ENCODE data around the gene TNFRSF6B. TPM values are rescaled to one million over a fixed set of nuclear protein-coding genes. Genes with fewer than 3 reads are reported as not detected.

Gene TNFRSF6B
- total and polyA plus RNA-seq, 2 donors (not counting 3 experiments of a cell fraction or from before 2014, with no cell fraction given), result 0.69 to 11.3 TPM

GRCh38 chr20:63745961-63746731, 49.7 kb downstream of the TNFRSF6B start:
- H4K20me1 ChIP-seq (replicated peaks; ENCODE audit: control insufficient read depth, extremely low read depth, insufficient read depth, low read length), result no peaks in the 10 kb centered on the region
- no peaks in the 10 kb centered on the region for H3K27me3 ChIP-seq (ENCODE audit: control insufficient read depth in 2 of 2, insufficient read depth in 2 of 2, low read length in 2 of 2)
- no peak for TF ChIP-seq GATA2 (IDR thresholded peaks at IDR 0.05; ENCODE audit: insufficient read depth, insufficient read length, low read depth, low read length)
- no peak for TF ChIP-seq MYC (IDR thresholded peaks at IDR 0.05; ENCODE audit: low read depth, low read length)
- no peak for TF ChIP-seq POLR2AphosphoS5 (IDR thresholded peaks at IDR 0.05; ENCODE audit: insufficient read depth, low read depth, low read length)
- no peak for TF ChIP-seq JUN (IDR thresholded peaks at IDR 0.05; ENCODE audit: borderline replicate concordance, insufficient read depth, insufficient read length, low read depth)
- TF ChIP-seq POLR2A (IDR thresholded peaks at IDR 0.05; ENCODE audit: low read depth, low read length), result no peak
- TF ChIP-seq, protein P1, sequence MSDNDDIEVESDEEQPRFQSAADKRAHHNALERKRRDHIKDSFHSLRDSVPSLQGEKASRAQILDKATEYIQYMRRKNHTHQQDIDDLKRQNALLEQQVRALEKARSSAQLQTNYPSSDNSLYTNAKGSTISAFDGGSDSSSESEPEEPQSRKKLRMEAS (IDR thresholded peaks at IDR 0.05; ENCODE audit: insufficient read depth, insufficient read length), result no peak
- TF ChIP-seq FOS (IDR thresholded peaks at IDR 0.05; ENCODE audit: borderline replicate concordance, insufficient read depth, low read length), result no peak
- no peak for TF ChIP-seq CTCF (IDR thresholded peaks at IDR 0.05; ENCODE audit: extremely low read depth in 1 of 2, insufficient read depth in 1 of 2, low read depth in 1 of 2, low read length in 2 of 2)
- no peak for TF ChIP-seq EZH2 (IDR thresholded peaks at IDR 0.05; ENCODE audit: borderline replicate concordance, low read depth, low read length, severe bottlenecking)
- H3K9me3 ChIP-seq (replicated peaks; ENCODE audit: control insufficient read depth, insufficient read depth, low read length), result no peaks in the 10 kb centered on the region
- ChIA-PET CTCF (interaction anchor here (1.2 kb wide), 1 partner anchor 112 kb away, joined by 4 read pairs; no protein-coding TSS in a partner anchor), POLR2A (no interaction called here)
- DNase-seq (ENCODE audit: low read depth, low spot score) (no peak), FAIRE-seq (no peak)
- no peaks in the 10 kb centered on the region for H3K9me1 ChIP-seq (replicated peaks; ENCODE audit: control insufficient read depth, extremely low read depth, insufficient read depth, low read length)
- no peaks in the 10 kb centered on the region for H3K79me2 ChIP-seq (ENCODE audit: control insufficient read depth, insufficient read depth, low read length)
- dilution Hi-C loops (cut with MboI; ENCODE audit: extremely low pct_ligation_motif_present, low sequenced_read_pairs) (no loop called here), intact Hi-C loops (cut with micrococcal nuclease) (no loop called here)
- no peak overlapping the region for H2AFZ ChIP-seq (ENCODE audit: low read depth, low read length)
- no peak overlapping the region for H3K9ac ChIP-seq (replicated peaks; ENCODE audit: extremely low read depth, insufficient read depth, low read length)
- H3K27ac ChIP-seq (ENCODE audit: insufficient read depth, low read depth, low read length), result no peak overlapping the region
- peaks cover 5% of the 10 kb centered on the region for H3K4me1 ChIP-seq (ENCODE audit: control insufficient read depth, extremely low read depth, insufficient read depth, low read length)
- H3K36me3 ChIP-seq (ENCODE audit: control insufficient read depth in 2 of 2, extremely low read depth in 1 of 2, insufficient read depth in 2 of 2, low read length in 2 of 2), result peaks cover 0 to 19% of the 10 kb centered on the region in 2 experiments
- BruUV-seq (replicated peaks), result no TSS peak
- no peak overlapping the region for H3K4me2 ChIP-seq (ENCODE audit: insufficient read depth, low read length)
- no peak overlapping the region for H3K4me3 ChIP-seq (replicated peaks in 1 of 3; ENCODE audit: insufficient read depth in 1 of 3, low read depth in 1 of 3, low read length in 3 of 3)
